ENCODE measurements around the gene SRPRA.
A peak's percentile ranks its signal among the peaks of the same experiment; 100 is the strongest.
"Not testable (repeated sequence)": the region's sequence is repeated elsewhere in the genome, so short reads cannot be mapped to it uniquely, and the experiment has no call there.

The SRPRA gene

DNA sequence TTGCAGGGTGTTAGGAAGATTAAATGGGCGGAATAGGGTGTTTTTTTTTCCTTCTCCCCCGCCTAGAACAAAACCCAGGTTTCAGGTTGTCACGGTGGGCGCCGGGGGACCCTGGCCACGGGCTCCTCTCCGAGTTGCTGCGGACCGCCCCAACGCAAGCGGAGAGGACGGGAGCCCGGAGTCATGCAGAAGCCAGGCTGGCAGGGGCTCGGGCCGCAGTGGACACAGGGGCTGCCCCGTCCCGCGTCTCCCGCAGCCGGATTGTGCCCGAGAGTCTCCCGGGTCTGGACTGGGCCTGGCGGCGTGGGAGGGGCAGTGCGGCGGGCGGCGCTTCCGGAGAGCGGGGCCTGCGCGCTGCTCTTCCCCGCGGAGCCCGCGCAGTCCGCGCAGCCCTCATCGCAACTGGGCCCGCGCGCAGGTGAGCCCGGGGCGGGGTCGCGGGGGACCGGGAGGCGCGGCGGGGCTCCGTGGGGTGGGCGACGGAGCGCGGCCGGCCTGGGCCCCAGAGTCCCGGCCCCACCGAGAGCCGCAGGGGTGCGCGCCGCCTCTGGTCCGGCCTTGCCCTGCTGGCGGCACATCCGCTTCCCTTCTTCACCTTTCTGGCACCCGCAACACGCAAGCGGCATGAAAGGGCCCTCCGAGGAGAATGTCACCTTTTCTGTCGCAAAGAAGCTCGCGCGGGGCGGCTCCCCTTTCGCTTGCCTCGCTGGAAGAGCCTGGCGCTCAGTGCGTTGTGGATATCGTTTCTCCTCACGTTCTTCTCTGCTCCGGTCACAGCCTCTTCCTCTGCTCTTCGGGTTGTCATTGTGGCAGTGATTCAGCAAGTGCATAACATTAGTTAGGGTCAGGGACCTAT lies 14.3 kb upstream of the SRPRA start, which contains the start of gene TIRAP:
Gene TIRAP, plus strand, starts transcription at position 358 of the 856 bp plus-strand sequence. CDS start 7,802 bp downstream, outside the sequence.
- peak; percentile 60 for DNase-seq

DNA sequence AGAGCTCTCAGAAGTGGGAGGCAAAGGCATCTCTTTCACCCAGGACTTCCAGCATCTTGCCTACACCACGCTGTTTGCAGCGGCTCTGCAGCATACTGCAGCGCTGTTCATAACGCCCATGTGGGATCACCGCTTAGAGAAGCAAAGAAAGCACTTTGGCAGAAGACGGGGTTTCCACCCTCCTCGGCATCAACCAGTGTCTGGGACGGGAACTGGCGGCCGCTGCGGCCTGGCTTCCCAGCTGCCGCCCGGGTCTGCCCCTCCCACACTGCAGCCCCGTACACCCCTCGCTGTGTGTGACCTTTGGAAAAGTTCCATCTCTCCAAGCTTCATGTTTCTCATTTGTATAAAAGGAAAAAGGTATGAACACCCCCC lies 13.7 kb upstream of the SRPRA start:
- no peak for DNase-seq

DNA sequence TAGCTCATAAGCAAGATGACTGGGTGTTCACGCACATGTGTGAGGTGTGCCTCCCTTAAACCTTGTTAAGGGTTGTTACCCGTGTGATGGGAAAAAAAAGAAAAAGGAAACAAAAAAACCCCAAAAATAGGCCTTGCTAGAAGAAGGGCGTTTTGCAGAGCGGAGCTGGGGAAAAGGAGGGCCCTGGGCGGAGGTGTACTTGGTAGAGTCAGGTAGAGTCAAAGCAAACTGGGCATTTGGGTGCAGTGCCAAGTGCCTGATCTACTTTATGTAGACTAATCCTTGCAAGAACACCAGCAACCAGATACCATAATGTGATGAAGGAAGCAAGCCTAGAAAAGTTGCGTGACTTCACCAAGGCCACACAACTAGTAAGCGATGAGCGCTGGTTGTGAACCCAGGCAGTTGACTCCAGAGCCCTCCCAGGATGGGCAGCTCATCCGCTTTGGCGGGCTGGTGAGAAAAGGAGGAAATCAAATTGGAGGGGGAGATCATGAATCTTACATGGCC lies 13.0 kb upstream of the SRPRA start:
- no peak for DNase-seq

DNA sequence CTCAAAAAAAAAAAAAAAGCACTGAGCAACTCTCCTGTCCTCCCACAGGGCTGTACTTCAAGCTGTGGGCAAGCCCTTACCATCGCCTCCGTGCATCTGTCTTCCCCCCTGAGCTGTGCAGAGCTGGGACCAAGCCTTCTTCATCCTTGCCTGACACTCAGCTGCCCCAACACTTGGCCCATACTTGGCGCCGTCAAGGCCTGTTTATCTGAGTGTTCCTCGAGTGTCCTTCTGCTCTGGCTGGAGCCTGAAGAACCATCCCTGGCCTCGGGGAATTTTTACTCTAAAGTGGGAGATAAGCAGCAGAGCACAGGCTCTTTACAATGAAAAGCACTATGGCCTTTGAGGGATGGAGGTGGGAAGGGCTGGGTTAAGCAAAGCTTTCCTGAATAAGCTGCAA lies 12.6 kb upstream of the SRPRA start:
- DNase-seq = no peak

DNA sequence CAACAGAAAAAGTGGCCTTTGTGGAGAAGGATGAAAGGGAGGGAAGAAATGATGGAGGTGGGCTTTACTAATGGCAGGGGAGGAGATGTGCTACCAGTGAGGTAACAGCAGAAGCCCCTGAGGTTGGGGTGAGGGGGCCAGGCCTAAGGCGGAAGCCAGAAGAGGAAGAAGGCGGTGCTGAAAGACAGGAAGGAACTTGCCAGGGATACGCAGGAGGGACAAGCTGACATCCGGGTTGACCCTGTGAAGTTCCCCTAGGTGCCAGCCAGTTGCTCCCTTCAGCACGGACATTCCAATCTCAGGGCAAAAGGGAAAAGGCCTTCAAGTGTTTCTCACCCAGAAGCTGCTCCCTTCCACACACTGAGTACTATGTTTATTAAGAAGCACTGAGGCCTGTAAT lies 11.9 kb upstream of the SRPRA start:
- DNase-seq = no peak

DNA sequence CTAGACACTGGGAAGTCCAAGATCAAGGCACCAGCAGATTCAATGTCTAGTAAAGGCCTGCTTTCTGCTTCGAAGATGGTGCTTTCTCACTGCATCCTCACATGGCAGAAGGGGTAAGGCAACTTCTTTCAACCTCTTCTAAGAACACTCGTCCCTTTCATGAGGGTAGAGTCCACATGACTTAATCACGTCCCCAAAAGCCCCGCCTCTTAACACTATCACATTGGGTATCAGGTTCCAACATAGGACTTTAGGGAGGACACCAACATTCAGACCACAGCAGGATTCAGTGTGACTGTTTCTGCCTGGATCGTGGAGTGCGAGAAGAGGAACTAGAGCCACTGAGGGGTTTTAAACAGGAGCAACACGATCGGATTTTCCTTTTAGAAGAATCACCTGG lies 10.5 kb upstream of the SRPRA start:
- DNase-seq = no peak

DNA sequence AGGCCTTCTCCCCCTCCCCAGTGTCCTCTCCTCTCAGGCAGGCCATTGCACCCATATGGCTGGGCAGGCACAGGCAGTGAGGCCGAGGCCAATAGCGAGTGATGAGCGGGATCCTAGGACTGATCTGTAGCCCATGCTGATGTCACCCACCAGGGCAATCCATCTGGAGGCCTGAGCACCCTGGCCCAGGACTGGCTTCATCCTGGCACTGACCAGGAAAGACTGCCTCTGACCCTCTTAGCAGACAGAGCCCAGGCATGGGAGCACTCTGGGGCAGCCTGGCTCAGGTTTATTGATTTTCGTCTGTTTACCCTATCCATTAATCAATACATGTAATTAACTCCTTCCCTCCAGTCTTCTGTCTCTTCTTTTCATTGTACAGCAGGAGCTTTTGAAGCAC lies 9.1 kb upstream of the SRPRA start:
- no peak for DNase-seq

DNA sequence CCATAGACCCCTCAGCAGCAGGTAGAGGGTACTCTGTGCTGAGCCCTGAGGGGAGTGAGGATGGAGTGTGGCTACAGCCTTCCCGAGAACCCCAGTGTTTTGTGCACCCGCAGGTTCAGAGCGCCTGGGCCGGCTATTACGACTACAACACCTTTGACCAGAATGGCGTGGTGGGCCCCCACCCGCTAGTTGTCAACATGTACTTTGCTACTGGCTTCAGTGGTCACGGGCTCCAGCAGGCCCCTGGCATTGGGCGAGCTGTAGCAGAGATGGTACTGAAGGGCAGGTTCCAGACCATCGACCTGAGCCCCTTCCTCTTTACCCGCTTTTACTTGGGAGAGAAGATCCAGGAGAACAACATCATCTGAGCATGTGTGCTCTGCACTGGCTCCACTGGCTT lies 8.6 kb upstream of the SRPRA start:
- DNase-seq = no peak

DNA sequence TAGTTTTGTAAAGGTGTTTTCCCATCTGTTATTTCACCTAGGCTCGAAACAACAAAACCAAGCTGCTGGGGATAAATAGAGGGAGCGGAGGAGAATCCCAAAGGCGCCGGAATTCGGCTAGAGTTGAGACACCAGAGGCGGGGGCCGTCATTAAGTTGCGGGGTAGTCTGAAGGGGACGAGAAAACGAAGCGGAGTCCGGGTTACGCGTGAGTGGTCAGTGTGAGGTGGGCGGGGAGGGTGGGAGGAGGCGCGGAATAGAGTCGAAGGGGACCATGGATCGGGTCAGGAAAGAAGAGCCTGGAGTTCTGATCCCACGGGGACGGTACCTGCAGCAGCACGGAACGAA lies 361 bp downstream of the SRPRA start:
- no peak for DNase-seq

DNA sequence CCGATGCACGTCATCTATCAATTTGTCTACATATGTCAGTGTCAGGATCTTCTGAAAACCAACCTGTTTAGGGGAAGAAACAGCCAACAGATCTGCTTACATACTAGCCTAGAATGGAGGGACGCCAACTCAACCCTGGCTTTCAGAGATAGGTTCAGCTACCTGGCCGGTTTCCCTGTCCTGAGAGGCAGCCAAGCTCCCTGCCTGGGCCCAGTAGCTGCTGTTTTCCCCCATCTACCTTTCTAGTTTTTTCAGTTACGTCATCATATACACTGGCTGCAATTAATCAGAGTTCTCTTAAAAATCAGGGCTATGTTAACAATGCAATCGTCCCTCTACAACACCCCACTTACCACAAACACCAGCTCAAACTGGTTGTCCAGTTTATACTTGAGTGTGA lies 1.0 kb downstream of the SRPRA start:
- DNase-seq = no peak

DNA sequence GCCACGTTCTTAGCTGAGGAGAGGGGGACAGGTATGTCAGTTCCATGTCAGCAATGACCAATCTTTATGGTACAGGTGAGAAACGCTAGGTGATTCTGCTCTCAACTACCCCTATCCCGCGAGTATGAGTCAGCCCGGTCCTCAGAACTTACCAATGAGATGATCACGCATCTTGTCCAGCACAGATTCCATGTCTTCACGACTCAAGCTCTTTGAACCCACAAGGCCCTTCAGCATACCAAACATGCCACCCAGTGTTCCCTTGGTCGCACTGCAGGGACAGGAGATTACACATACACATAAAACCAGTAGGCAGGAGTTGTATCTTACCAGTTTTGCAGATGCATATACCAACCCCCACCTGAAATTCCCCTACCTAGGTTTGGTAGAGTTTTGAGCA lies 2.9 kb downstream of the SRPRA start:
- DNase-seq = no peak

DNA sequence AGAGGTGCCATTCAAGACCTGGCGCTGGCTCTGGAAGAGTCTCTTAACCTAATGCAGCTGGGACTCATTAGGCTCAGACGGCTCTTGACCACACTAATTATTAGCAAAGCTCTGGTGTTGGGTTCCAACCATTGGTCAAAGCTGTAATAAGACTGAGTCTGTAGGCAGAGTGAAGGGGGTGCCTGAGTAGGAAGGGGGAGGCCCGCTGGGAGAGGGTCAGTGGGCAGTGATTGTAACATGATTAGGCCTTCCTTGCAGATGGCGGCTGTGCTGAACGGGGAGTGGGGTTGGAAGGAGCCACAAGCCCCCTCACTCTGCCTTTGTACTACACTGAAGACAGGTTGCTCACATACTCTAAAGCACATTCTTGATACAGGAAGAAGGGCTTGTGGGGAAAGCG lies 5.2 kb downstream of the SRPRA start:
- no peak for DNase-seq

DNA sequence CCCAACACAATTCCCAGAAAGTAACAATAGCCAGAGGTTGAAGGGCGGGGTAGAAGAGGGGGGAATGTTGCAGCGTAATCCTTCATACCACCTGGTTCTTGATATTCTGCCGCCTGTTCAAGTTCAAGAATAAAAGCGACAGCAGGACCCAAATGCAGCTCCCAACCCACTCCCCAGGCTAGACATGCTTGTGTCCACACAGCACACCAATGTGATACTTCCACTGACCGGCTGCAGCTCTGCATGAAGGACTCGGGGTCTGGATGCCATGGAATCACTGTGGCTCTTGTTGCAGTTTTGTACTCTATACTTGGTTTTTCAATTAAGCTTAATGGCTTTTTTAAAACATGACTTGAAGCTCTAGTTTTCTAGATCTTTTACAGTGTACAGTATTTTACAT lies 6.5 kb downstream of the SRPRA start:
- DNase-seq = no peak

DNA sequence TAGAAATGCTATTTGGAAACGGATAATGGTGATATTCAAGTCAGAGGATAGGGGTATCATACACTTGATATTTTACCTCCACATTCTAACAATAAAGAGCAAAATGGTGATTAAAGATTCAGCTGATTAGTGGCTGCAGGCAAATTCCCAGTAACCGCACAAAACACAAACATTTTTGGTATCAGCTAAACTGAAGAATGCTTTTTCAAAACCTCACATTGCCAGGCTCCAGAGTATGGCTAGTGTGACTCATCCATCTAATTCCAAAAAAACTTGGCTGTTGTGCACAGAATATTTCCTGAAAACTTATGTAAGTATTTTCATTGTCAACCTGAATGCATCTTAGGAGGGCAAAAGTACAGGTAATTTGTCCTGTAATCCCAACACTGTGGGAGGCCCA lies 10.9 kb downstream of the SRPRA start:
- no peak for DNase-seq

DNA sequence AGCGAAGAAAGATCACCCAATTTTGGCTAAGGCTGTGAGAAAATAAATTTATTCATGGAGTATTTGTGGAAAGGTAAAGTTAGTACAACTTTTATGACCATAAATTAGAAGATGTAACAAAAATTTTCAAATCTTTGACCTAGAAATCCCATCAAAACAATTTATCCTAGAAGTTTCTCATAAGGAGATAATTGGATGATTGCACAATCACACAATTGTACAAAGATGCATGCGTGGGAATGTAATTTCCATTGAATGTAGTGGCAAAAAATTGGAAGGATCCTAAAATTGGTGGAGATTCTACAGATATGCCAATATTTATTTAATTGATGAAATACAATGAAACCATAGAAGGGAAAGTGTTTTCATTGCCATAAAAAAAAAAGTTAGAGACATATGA lies 11.6 kb downstream of the SRPRA start:
- DNase-seq = no peak

DNA sequence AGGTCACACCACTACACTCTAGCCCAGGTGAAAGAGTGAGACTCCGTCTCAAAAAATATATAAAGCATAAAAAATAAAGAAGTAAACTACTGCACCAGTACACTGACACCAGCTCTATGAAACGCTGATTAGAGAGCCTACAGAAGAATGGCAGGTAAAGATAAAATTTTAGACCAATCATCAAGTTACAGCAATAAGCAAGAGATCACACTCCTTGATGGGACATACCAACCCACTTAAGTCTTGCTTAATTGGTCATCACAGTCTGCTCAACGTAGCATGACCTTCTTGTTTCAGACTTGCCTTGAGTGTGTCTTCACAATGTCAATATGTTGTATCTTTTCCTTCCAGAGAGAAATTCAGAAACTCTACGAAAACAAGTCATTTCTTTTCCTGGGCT lies 12.5 kb downstream of the SRPRA start:
- no peak for DNase-seq

DNA sequence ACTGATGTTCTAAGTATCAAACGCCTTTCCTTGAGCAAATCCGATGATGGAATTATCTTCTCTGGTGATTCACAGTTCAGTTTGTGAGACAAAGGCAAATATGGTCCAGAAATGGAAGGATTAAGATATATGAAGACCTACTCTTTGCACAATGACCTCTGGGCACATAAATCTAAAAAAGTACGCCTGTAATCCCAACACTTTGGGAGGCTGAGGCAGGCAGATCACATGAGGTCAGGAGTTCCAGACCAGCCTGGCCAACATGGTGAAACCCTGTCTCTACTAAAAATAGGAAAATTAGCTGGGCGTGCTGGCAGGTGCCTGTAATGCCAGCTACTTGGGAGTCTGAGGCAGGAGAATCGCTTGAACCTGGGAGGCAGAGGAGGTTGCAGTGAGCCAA lies 13.2 kb downstream of the SRPRA start:
- DNase-seq = not testable (repeated sequence)

DNA sequence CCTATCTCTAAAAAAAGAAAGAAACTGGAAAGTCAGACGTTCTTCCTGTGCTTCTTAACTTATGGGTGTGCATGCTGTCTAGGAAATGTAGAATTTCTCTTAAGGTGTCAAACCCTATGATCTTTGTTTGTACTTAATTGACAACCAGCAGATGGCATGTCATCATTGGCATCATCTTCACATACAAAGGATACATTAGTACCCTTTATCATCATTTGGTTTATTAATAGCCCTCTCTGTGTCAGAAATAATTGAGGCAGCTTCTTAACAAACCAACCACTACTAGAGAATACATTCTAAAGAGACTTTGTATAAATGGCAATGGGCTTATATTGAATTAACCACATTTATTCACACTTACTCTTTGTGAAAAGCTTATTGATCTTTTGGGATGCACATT lies 13.9 kb downstream of the SRPRA start:
- no peak for DNase-seq

DNA sequence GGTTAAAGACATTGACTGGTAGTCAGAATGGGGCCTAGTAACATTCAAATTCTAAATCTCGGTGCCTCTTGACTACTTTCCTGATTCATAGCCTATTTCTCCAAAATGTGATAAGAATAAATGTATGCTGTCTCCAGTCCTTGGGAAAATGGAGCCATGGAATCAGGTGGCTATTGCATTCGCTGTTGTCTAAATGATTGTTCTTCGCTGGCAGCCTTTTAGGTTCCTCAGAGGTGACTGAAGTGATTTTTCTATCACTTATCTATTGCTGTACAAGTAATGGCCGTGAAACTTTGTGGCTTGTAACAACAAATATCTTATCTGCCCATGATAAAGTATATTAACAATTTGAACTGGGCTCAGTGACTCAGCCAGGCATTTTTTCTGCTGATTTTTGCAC lies 15.4 kb downstream of the SRPRA start:
- DNase-seq = no peak

DNA sequence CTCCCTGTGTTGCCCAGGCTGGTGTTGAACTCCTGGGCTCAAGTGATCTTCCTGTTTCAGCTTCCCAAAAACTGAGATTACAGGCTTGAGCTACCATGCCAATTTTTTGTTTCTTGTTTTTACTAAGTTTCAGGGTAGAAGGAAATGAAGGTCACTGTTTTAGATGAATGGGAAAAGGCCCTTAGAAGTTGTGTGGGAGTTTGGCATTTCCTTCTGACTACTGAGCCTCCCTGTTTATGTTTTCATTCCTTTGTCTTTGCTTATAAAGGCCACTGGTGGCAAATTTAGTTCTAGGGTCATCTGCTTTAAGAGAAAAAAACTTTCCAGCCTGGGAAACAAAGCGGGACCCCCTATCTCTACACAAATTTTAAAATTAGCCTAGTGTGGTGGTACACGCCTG lies 22.1 kb downstream of the SRPRA start:
- no peak for DNase-seq

DNA sequence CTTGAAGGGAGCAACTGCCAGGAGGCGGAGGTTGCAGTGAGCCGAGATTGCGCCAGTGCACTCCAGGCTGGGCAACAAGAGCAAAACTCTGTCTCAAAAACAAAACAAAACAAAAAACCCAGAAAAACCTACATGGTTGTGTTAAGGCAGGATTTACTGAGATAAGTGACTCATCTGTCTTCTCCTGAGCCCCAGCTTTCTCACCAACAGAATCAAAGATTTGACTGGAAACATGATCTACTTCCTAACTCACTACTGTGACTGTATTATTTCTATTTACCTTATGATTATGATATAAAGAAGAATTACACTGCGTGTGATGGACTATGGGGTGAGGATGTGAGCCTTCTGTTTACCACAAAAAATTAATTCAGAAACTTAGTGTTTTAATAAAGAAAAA lies 35.3 kb downstream of the SRPRA start:
- DNase-seq = no peak

DNA sequence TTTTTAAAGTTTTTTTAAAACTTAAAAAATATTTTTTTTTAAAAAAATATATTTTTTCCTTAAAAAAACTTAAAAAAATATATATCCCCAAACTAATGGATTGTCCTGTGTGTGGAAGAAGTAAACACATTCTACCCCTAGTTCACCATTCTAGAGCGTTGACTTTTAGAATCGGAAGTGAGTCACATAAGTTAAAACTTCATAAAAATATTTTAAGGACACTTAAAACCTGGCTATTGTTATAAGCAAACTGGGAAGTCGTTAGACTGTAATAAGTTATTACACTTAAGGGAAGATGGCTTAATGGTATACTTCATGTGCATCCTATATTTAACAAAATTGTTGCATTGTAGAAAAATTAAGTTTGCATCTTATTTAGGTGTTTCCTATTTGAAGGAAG lies 36.0 kb downstream of the SRPRA start:
- DNase-seq = no peak

DNA sequence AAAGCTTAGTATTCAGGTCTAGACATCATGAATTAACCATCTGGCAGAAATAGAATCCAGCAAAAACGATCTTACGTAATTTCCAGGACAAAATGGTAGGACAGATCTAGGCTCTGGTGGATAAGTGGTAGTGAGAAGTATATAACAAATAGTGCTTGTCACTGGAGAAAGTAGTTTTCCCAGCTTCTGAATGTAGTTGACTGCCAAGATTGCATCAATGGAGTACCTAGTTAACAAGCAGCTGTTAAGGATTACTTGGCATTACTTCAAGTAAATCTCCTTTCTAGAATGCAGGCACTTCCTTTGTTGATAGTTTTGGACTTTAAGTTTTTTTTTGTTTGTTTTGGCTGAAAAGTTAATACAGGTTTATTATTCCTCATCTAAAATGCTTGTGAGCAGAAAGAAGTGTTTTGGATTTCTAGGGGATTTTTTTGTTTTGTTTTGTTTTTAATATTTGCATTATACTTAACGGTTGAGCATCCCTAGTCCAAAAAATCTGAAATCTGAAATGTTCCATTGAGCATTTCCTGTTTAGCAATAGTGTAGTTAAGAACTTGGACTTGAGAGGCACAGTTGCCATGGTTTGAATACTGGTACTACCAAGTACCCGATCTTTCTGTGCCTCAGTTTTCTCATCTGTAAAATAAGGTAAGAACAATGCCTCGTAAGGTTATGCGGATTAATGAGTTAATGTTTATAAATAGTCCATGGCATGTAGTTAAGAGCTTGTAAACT lies 36.8 kb downstream of the SRPRA start:
- DNase-seq = no peak

DNA sequence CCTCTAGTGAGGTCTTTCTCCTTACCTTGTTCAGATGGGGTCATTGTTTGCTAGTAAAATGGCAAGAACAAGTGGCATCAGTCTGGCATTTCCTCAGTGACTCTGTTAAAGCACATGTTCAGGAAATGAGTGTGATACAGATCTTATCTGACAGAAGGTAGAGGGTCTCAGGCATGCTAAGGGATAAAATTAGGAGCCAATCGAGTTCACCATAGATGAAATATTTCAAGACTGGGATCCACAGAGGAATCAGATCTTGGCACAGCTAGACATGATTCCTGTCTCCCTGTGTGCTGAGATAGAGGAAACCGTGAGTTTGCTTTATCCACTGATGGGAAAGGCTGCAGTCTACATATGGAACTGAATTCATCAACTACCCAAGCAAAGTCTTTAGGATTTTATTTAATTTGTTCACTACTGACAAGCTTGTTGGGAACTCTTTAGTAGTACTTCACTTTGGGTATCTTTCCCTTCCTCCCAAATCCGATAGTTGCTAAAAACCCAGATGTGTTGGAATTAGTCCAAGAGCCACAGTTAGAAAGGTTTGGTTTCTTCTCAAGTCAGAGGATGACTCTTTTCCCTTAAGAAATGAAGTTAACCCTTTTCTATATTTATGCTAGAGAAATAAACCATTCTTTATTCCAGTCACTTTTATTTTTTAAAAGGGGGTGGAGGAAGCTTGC lies 38.7 kb downstream of the SRPRA start:
- DNase-seq = no peak

Measured in stimulated activated naive CD4-positive, alpha-beta T cell treated with Interleukin-2 at 50 U/mL for 16 hours (primary cell).